HL-60 (cell line): Measurements from ENCODE around the gene ALK.

Experiments used
- DNase-seq, 2 experiments: peaks; one replicate each; pipeline ENCODE4 v3.0.0-alpha.2; 2010 to 2020; ENCODE audit warnings: low read depth in 1 of 2, low spot score in 1 of 2
- H3K27ac ChIP-seq: fragments of 250-450 bp; sonication (Bioruptor Pico); replicated peaks from 2 replicates; pipeline ENCODE4 v1.5.1; 2020; ENCODE audit warnings: mild to moderate bottlenecking, moderate library complexity
- H3K27me3 ChIP-seq: fragments of 250-450 bp; sonication (Bioruptor Pico); 2 replicates; pipeline ENCODE4 v1.5.1; 2021; ENCODE audit warnings: mild to moderate bottlenecking, moderate library complexity; ENCODE audit not compliant: insufficient read depth, poor library complexity, severe bottlenecking
- H3K4me3 ChIP-seq: replicated peaks from 2 replicates; pipeline ENCODE4 v1.5.1; 2011; ENCODE audit warnings: mild to moderate bottlenecking, control low read depth, low read length; ENCODE audit not compliant: insufficient read depth
- CTCF ChIP-seq: IDR thresholded peaks from one replicate; pipeline ENCODE4 v1.5.1; 2011; ENCODE audit warnings: low read length, control low read depth, inconsistent platforms; ENCODE audit not compliant: insufficient read depth
- GABPA ChIP-seq: IDR thresholded peaks from 2 replicates; pipeline ENCODE4 v1.6.1; 2012; ENCODE audit warnings: low read depth
- POLR2AphosphoS5 ChIP-seq: IDR thresholded peaks from 2 replicates; pipeline ENCODE4 v1.6.1; 2012; ENCODE audit warnings: low read depth
- SPI1 ChIP-seq: IDR thresholded peaks from 2 replicates; pipeline ENCODE4 v1.6.1; 2012; ENCODE audit warnings: low read depth, mild to moderate bottlenecking, borderline replicate concordance
- TF ChIP-seq, protein P1 (sequence below): IDR thresholded peaks from 2 replicates; pipeline ENCODE4 v1.6.1; 2012; ENCODE audit warnings: low read depth; ENCODE audit not compliant: insufficient replicate concordance

Gene ALK

DNA sequence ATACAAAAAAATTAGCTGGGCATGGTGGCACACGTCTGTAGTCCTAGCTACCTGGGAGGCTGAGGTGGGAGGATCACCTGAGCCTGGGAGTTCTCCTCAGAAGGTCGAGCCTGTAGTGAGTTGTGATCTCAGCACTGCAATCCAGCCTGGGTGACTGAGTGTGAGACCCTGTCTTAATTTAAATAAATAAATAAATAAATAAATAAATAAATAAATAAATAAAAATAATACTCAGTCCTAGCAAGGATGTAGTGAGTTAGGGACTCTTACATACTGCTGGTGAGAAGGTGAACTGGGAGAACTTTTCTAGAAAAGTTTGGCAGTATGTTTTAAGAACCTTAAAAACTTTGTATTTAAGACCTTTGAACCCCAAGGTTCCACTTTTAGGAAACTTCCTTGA lies 576.1 kb downstream of the ALK start:
- no peaks in the 10 kb centered on the region for H3K27me3 ChIP-seq
- DNase-seq, result no peak
- H3K27ac ChIP-seq, result no peak overlapping the region
- TF ChIP-seq GABPA, result no peak
- no peak for TF ChIP-seq SPI1
- TF ChIP-seq CTCF, result no peak
- TF ChIP-seq, protein P1, sequence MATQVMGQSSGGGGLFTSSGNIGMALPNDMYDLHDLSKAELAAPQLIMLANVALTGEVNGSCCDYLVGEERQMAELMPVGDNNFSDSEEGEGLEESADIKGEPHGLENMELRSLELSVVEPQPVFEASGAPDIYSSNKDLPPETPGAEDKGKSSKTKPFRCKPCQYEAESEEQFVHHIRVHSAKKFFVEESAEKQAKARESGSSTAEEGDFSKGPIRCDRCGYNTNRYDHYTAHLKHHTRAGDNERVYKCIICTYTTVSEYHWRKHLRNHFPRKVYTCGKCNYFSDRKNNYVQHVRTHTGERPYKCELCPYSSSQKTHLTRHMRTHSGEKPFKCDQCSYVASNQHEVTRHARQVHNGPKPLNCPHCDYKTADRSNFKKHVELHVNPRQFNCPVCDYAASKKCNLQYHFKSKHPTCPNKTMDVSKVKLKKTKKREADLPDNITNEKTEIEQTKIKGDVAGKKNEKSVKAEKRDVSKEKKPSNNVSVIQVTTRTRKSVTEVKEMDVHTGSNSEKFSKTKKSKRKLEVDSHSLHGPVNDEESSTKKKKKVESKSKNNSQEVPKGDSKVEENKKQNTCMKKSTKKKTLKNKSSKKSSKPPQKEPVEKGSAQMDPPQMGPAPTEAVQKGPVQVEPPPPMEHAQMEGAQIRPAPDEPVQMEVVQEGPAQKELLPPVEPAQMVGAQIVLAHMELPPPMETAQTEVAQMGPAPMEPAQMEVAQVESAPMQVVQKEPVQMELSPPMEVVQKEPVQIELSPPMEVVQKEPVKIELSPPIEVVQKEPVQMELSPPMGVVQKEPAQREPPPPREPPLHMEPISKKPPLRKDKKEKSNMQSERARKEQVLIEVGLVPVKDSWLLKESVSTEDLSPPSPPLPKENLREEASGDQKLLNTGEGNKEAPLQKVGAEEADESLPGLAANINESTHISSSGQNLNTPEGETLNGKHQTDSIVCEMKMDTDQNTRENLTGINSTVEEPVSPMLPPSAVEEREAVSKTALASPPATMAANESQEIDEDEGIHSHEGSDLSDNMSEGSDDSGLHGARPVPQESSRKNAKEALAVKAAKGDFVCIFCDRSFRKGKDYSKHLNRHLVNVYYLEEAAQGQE, result no peak
- TF ChIP-seq POLR2AphosphoS5, result no peak
- no peak overlapping the region for H3K4me3 ChIP-seq

DNA sequence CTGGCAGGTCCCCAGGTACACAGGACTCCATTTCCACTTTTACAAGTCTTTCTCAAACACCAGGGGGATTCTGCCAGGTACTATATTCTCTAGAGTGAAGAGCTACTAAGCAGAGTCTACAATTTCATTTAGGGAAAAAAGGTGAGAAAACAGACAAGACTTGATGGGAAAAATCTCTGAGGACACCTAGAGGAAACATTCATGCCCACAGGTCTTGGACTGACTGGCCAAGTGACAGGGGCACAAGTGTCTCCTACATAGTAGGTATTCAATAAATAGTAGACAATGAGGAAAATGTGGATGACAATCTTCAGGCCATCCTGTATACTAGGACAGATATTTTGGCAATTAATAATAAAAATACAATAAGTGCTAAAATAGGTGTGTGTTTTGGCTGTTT lies 577.6 kb downstream of the ALK start:
- Histone ChIP-seq H3K4me3 (no peak overlapping the region), H3K27me3 (no peaks in the 10 kb centered on the region), H3K27ac (no peak overlapping the region)
- TF ChIP-seq SPI1 (no peak), CTCF (no peak), POLR2AphosphoS5 (no peak), GABPA (no peak)
- TF ChIP-seq, protein P1, result no peak
- DNase-seq, result no peak

DNA sequence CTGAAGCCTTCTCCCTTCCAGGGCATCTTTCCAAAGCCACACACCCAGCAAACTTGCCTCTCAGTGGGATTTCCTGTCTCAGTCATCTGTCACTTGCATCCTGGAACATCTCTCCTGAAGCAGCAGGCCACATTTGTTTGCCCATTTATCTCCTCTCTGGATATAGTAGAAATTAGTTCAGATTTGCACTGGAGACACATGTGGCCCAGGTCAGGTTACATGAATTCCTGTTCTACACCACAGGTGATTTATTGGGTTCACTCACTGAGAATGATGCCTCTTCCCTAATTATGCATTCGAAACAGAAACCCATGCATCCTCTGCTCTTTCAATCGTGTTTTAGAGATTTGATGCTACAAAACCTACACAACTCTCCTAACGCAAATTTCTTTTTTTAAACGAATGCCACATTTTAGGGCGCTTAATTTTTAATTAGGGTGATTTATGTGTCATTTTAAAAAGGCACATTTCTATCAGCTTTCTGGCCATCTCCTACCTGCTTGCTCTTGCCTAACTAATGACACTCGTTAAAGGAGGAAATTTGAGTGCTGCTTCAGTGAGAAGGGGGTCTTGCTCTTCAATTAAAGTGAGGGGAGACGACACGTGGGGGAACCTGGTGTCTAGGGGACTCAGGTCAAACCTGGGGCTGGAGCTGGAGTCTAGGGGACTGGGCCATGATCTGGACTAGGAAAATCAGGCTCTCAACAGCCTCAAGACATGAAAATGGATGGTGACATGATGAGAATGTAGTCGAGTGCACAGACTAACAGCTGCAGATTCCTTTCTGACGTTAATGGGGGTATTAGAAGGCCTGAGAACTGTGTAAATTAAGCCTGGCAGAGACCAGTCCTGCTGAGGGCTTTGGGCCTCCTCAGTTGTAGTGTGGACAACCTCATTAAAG lies 584.8 kb downstream of the ALK start:
- H3K27ac ChIP-seq, result no peak overlapping the region
- H3K4me3 ChIP-seq, result no peak overlapping the region
- H3K27me3 ChIP-seq, result no peaks in the 10 kb centered on the region
- DNase-seq, result no peak
- TF ChIP-seq, protein P1, result no peak
- TF ChIP-seq POLR2AphosphoS5 (no peak), CTCF (no peak), SPI1 (no peak), GABPA (no peak)
